NB4 (cell line): ENCODE measurements around the gene NELFCD.

Experiments used
- CTCF ChIP-seq: IDR thresholded peaks from one replicate; pipeline ENCODE4 v1.5.1; 2012; ENCODE audit warnings: low read depth, low read length
- POLR2A ChIP-seq: IDR thresholded peaks from 2 replicates; pipeline ENCODE4 v1.6.1; 2011; ENCODE audit warnings: mild to moderate bottlenecking; ENCODE audit not compliant: insufficient read length; ENCODE audit errors: extremely low read depth

- TF ChIP-seq CTCF (no peak), POLR2A (no peak)
Observed at GRCh38 chr20:58970146-58970545, 10.9 kb upstream of the NELFCD start.
